Activated CD8-positive, alpha-beta memory T cell treated with anti-CD3 and anti-CD28 coated beads, Interleukin-2, amount 50 U/mL, for 4 hours (primary cell): ENCODE results near the gene PYDC1.
A peak's percentile ranks its signal among the peaks of the same experiment; 100 is the strongest.
"Not testable (repeated sequence)": the region's sequence is repeated elsewhere in the genome, so short reads cannot be mapped to it uniquely, and the experiment has no call there.

Experiments
- DNase-seq: peaks from one replicate; pipeline ENCODE4 v3.0.0-alpha.2; 2020

The PYDC1 gene

GRCh38 chr16:31177136-31177535 is 39.8 kb downstream of the PYDC1 start:
- DNase-seq, result peak; percentile 25

GRCh38 chr16:31170048-31170447 is 46.9 kb downstream of the PYDC1 start:
- not testable (repeated sequence) for DNase-seq

- no peak for DNase-seq
Measured at GRCh38 chr16:31168848-31169247, 48.1 kb downstream of the PYDC1 start.

- DNase-seq, result no peak
Measured at GRCh38 chr16:31167315-31167714, 49.6 kb downstream of the PYDC1 start.
